Fibroblast of lung (primary cell): ENCODE measurements around the gene RAPGEF6. TPM values are rescaled to one million over a fixed set of nuclear protein-coding genes. Genes with fewer than 3 reads are reported as not detected.
A peak's percentile ranks its signal among the peaks of the same experiment; 100 is the strongest.

Experiments used
- DNase-seq, 2 donors: peaks; one replicate each; pipeline versions ENCODE4 v3.0.0 to v3.0.0-alpha.2; 2010; ENCODE audit warnings: low read depth in 2 of 2
- H2AFZ ChIP-seq: 2 replicates; pipeline ENCODE4 v1.5.1; 2012; ENCODE audit warnings: low read length, control low read depth, inconsistent platforms
- H3K27ac ChIP-seq: 2 replicates; pipeline ENCODE4 v1.5.1; 2011; ENCODE audit warnings: low read length, control low read depth; ENCODE audit not compliant: insufficient read depth
- H3K27me3 ChIP-seq: 2 replicates; pipeline ENCODE4 v1.5.1; 2011; ENCODE audit warnings: mild to moderate bottlenecking, low read length; ENCODE audit not compliant: control insufficient read depth, insufficient read depth
- H3K36me3 ChIP-seq: 2 replicates; pipeline ENCODE4 v1.5.1; 2011; ENCODE audit warnings: low read length; ENCODE audit not compliant: control insufficient read depth, insufficient read depth
- H3K4me1 ChIP-seq: 2 replicates; pipeline ENCODE4 v1.5.1; 2011; ENCODE audit warnings: low read length; ENCODE audit not compliant: control insufficient read depth, insufficient read depth; ENCODE audit errors: extremely low read depth
- H3K4me2 ChIP-seq: 2 replicates; pipeline ENCODE4 v1.5.1; 2011; ENCODE audit warnings: low read length, control low read depth; ENCODE audit not compliant: insufficient read depth; ENCODE audit errors: extremely low read depth
- H3K4me3 ChIP-seq, 4 experiments: fragments of 200-600 bp in 1 of 4; sonication (generic) in 1 of 4; replicated peaks in 1 of 4; 2 replicates each; pipeline ENCODE4 v1.5.1; 2011 to 2016; ENCODE audit warnings: low read length in 4 of 4, low read depth in 3 of 4, mild to moderate bottlenecking in 3 of 4, control low read depth in 2 of 4, inconsistent platforms in 1 of 4, mixed read lengths in 1 of 4; ENCODE audit not compliant: insufficient read depth in 1 of 4; ENCODE audit errors: control extremely low read depth in 1 of 4
- H3K79me2 ChIP-seq: 2 replicates; pipeline ENCODE4 v1.5.1; 2012; ENCODE audit warnings: mild to moderate bottlenecking, low read length, inconsistent platforms; ENCODE audit not compliant: control insufficient read depth, insufficient read depth
- H3K9ac ChIP-seq: 2 replicates; pipeline ENCODE4 v1.5.1; 2011; ENCODE audit warnings: mild to moderate bottlenecking, low read length, control low read depth; ENCODE audit not compliant: insufficient read depth
- H3K9me3 ChIP-seq: 2 replicates; pipeline ENCODE4 v1.5.1; 2012; ENCODE audit warnings: low read depth, low read length; ENCODE audit not compliant: control insufficient read depth, insufficient read depth
- H4K20me1 ChIP-seq: 2 replicates; pipeline ENCODE4 v1.5.1; 2011; ENCODE audit warnings: low read length; ENCODE audit not compliant: control insufficient read depth, insufficient read depth; ENCODE audit errors: extremely low read depth
- EZH2 ChIP-seq: IDR thresholded peaks from 2 replicates; pipeline ENCODE4 v1.5.1; 2012; ENCODE audit warnings: low read length, control low read depth, mild to moderate bottlenecking; ENCODE audit errors: missing control alignments
- polyA plus RNA-seq, 2 donors: library from polyadenylated mRNA; depleted of rRNA in 1 of 2; stranded (reverse) in 1 of 2; unstranded in 1 of 2; fragments of >200 nt; gene quantifications; 2 replicates each; pipeline ENCODE4 v1.2.1, GENCODE V29; 2011 to 2012; ENCODE audit warnings: missing spikeins in 1 of 2
- total RNA-seq: library from RNA; depleted of rRNA; stranded (reverse); fragments of >200 nt; gene quantifications from 2 replicates; pipeline ENCODE4 v1.2.1, GENCODE V29; 2014
- TF ChIP-seq, protein P1 (sequence below), 2 donors: IDR thresholded peaks in 1 of 2; conservative IDR thresholded peaks in 1 of 2; 1 replicate in 1 of 2; 2 replicates in 1 of 2; pipeline ENCODE4 v1.5.1; 2011 to 2012; ENCODE audit warnings: low read length in 2 of 2, control low read depth in 1 of 2, inconsistent platforms in 1 of 2, low read depth in 1 of 2, mild to moderate bottlenecking in 1 of 2

The RAPGEF6 gene
- total and polyA plus RNA-seq, 2 donors (not counting 1 experiment from before 2014, with no cell fraction given), result 10.2 to 35.7 TPM

DNA sequence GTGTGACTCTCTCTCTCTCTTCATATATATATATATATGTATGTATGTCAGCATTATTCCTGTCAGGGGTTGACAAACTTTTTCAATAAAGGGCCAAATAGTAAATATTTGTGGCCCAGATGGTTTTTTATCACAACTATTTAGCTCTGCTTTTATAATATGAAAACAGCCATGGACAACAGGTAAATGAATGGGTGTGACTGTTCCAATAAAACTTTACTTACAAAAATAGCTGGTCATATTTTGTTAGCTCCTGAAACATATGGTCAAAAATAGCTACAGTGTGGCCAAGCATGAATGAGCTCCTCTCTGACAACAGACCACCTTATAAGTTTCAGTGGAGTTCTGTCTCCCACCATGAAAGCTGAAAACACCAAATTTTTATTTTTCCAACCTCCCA is 21.6 kb downstream of the RAPGEF6 start:
- peaks cover 5% of the 10 kb centered on the region for H3K4me1 ChIP-seq
- H3K9ac ChIP-seq, result no peak overlapping the region
- H3K27me3 ChIP-seq, result no peaks in the 10 kb centered on the region
- H2AFZ ChIP-seq, result no peak overlapping the region
- no peaks in the 10 kb centered on the region for H4K20me1 ChIP-seq
- H3K9me3 ChIP-seq, result no peaks in the 10 kb centered on the region
- H3K27ac ChIP-seq, result no peak overlapping the region
- H3K4me2 ChIP-seq, result no peak overlapping the region
- TF ChIP-seq EZH2, result no peak
- TF ChIP-seq, protein P1, sequence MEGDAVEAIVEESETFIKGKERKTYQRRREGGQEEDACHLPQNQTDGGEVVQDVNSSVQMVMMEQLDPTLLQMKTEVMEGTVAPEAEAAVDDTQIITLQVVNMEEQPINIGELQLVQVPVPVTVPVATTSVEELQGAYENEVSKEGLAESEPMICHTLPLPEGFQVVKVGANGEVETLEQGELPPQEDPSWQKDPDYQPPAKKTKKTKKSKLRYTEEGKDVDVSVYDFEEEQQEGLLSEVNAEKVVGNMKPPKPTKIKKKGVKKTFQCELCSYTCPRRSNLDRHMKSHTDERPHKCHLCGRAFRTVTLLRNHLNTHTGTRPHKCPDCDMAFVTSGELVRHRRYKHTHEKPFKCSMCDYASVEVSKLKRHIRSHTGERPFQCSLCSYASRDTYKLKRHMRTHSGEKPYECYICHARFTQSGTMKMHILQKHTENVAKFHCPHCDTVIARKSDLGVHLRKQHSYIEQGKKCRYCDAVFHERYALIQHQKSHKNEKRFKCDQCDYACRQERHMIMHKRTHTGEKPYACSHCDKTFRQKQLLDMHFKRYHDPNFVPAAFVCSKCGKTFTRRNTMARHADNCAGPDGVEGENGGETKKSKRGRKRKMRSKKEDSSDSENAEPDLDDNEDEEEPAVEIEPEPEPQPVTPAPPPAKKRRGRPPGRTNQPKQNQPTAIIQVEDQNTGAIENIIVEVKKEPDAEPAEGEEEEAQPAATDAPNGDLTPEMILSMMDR (conservative IDR thresholded peaks at IDR 0.05 in 1 of 2, IDR thresholded peaks at IDR 0.05 in 1 of 2; ENCODE audit: low read depth in 1 of 2, low read length in 2 of 2), result no peak
- no peak for DNase-seq
- no peaks in the 10 kb centered on the region for H3K36me3 ChIP-seq
- H3K4me3 ChIP-seq, result no peak overlapping the region
- H3K79me2 ChIP-seq, result peaks cover 71% of the 10 kb centered on the region

DNA sequence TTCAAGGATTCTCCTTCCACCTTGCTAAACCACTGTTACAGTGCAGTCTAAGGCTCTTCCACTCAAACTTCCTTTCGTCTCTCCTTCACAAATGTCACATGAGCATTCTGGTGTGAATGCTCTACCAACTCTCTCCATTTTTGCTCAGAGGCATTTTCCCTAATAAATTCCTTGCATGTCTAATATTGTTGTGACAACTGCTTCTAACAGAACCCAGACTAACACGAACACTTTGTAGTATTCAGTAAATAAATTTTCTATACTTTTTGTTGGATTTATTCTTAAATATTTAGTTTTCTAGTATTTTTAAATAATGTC is 24.0 kb downstream of the RAPGEF6 start:
- TF ChIP-seq, protein P1 (conservative IDR thresholded peaks at IDR 0.05 in 1 of 2, IDR thresholded peaks at IDR 0.05 in 1 of 2; ENCODE audit: low read depth in 1 of 2, low read length in 2 of 2), result no peak
- no peak for TF ChIP-seq EZH2
- Histone ChIP-seq H3K79me2 (peaks cover 76% of the 10 kb centered on the region), H3K27ac (peak overlapping the region; percentile 6), H3K27me3 (no peaks in the 10 kb centered on the region), H3K4me1 (peaks cover 5% of the 10 kb centered on the region), H2AFZ (no peak overlapping the region), H3K9me3 (no peaks in the 10 kb centered on the region), H3K36me3 (no peaks in the 10 kb centered on the region), H3K4me2 (no peak overlapping the region), H3K4me3 (no peak overlapping the region), H4K20me1 (no peaks in the 10 kb centered on the region), H3K9ac (no peak overlapping the region)
- no peak for DNase-seq

DNA sequence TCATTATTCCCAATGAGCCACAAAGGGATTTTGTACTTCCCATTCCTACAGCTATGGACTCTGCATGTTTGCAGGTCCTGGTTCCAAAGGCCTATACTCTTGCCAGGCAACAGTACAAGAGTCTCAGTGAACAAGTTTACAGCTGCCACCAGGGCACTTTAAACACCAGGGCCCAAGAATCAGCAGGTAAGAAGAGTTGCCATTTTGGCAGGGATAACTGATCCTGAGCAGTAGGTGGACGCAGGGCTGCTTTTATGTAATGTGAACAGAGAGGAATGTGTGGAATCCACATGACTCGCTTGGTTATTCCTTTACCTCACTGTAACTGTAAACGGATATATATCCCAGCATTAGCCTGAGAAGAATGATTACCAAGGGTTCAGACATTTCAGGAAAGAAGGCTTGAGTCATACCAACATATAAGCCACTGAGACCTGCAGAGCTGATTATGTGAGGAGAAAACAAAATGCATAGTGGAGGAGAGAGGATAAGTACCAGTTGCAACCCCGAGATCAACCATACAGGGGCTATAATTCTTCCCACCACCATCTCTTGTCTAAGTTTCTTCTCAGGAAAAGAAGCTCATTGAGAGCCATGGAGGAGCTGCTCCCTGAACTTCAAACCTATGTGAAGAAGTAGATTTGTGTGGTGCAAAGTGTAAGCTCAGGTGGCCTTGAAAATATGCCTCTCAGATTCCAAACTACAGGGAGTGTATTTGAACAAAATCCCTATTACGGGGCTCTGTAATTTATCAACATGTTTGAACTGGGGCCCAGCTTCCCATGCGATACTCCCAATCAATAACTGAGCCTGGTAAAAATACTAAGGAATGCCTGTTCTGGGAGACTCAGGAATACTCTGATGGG is 24.6 kb downstream of the RAPGEF6 start:
- DNase-seq, result peak; percentile 33 to 96
- H3K9me3 ChIP-seq, result no peaks in the 10 kb centered on the region

More for the DNA sequence above, 24.6 kb downstream of the RAPGEF6 start:
- Histone ChIP-seq H2AFZ (no peak overlapping the region), H3K27ac (peak overlapping the region; percentile 6), H3K4me2 (peak overlapping the region; percentile 17), H3K4me3 (no peak overlapping the region), H3K27me3 (no peaks in the 10 kb centered on the region), H3K9ac (no peak overlapping the region), H4K20me1 (no peaks in the 10 kb centered on the region), H3K79me2 (peaks cover 75% of the 10 kb centered on the region), H3K4me1 (peaks cover 5% of the 10 kb centered on the region), H3K36me3 (no peaks in the 10 kb centered on the region)
- no peak for TF ChIP-seq EZH2
- TF ChIP-seq, protein P1 (conservative IDR thresholded peaks at IDR 0.05 in 1 of 2, IDR thresholded peaks at IDR 0.05 in 1 of 2; ENCODE audit: low read depth in 1 of 2, low read length in 2 of 2), result no peak
